HT1080 (cell line): Measurements from ENCODE around the gene ISG20L2. TPM values are rescaled to one million over a fixed set of nuclear protein-coding genes. Genes with fewer than 3 reads are reported as not detected.

Source experiments
- total RNA-seq: library from RNA; depleted of rRNA; stranded (reverse); fragments of >200 nt; shearing (Covaris generic); gene quantifications from 2 replicates; pipeline ENCODE4 v1.2.3, GENCODE V29; 2014; rRNA removed

The ISG20L2 gene
- total RNA-seq, 1 experiment from 2014 or later = 39.8 TPM

Other genes starting within 250 kb of the ISG20L2 start
- gene MEF2D, start 228.0 kb downstream of the ISG20L2 start, total RNA-seq = 21.6 and 27.9 TPM in 2 replicates
- 39.5 and 41.8 TPM in 2 replicates for gene IQGAP3, start 156.2 kb downstream of the ISG20L2 start, total RNA-seq
- not detected in 2 replicates for gene TTC24, start 149.0 kb downstream of the ISG20L2 start, total RNA-seq
- gene NAXE, start 137.0 kb downstream of the ISG20L2 start, total RNA-seq = 106 and 116 TPM in 2 replicates
- gene GPATCH4, start 127.3 kb downstream of the ISG20L2 start, total RNA-seq = 42.5 and 52.7 TPM in 2 replicates
- gene HAPLN2, start 109.4 kb downstream of the ISG20L2 start, total RNA-seq = not detected in 2 replicates
- 0.03 TPM in 1 of 2 replicates, not detected in the other for gene BCAN, start 86.6 kb downstream of the ISG20L2 start, total RNA-seq
- 0.03 and 0.13 TPM in 2 replicates for gene NES, start 51.4 kb downstream of the ISG20L2 start, total RNA-seq
- gene CRABP2, start 23.2 kb downstream of the ISG20L2 start, total RNA-seq = 6.0 and 8.6 TPM in 2 replicates
- 10.9 and 15.7 TPM in 2 replicates for gene METTL25B, start 297 bp downstream of the ISG20L2 start, total RNA-seq
- gene MRPL24, start 12.3 kb upstream of the ISG20L2 start, total RNA-seq = 163 and 192 TPM in 2 replicates
- 522 and 576 TPM in 2 replicates for gene HDGF, start 22.9 kb upstream of the ISG20L2 start, total RNA-seq
- 69.5 and 122 TPM in 2 replicates for gene PRCC, start 38.8 kb upstream of the ISG20L2 start, total RNA-seq
- 4.6 and 8.2 TPM in 2 replicates for gene SH2D2A, start 88.1 kb upstream of the ISG20L2 start, total RNA-seq
- gene INSRR, start 130.4 kb upstream of the ISG20L2 start, total RNA-seq = not detected in 2 replicates
- gene NTRK1, start 132.1 kb upstream of the ISG20L2 start, total RNA-seq = 0.60 and 1.3 TPM in 2 replicates
- 4.1 and 5.2 TPM in 2 replicates for gene PEAR1, start 165.0 kb upstream of the ISG20L2 start, total RNA-seq
- gene LRRC71, start 191.9 kb upstream of the ISG20L2 start, total RNA-seq = not detected in 2 replicates